Measurements from ENCODE around the gene PCGF5. TPM values are rescaled to one million over a fixed set of nuclear protein-coding genes. Genes with fewer than 3 reads are reported as not detected.

PCGF5 gene
- 43.3 and 58.3 TPM in 2 replicates for total RNA-seq

DNA sequence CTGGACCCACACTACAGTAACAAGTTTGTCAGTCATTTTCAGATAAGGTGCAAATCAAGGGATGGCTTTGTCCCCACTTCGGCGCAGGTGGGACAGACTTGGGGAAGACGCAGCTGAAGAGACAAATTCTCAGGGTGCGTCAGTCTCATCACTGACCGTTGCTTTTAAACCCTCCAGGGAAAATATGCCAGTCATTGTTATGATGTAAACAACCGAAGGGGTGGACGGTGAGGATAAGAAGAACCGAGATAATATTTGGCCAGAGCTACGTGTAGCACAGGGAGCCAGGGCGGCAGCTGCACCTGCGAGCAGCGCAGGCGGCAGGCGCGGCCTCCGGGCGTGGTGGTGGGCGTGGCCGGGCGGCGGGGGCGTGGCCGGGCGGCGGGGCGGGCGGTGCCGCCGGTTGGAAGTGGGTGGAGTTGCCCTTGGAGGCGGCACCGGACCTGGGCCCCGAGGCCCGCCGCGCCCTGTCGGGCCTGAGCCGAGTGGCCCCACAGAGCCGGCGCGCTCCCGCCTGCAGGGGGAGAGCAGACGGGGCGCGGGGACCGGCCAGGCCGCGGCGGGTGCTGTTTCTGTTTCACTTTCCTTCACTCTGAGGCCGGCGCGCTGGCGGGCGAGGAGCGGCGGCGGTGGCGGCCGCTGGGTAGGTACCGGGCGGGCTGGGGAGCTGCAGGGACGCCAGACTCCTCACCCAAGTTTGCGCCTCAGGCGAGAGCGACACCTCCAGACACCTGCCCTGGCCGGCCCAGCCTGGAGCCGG, at the start of gene PCGF5:
TSS of gene PCGF5 (plus strand) at position 470 of the 760 bp plus-strand sequence. CDS start 2,209 bp downstream, outside the sequence.

Other genes starting within 250 kb of the PCGF5 start
- 5.8 and 8.7 TPM in 2 replicates for gene HECTD2, start 189.7 kb downstream of the PCGF5 start, total RNA-seq

Measured in regular cardiac myocyte (primary cell).